SH-SY5Y (cell line): ENCODE data around the gene GPR17.

Source experiments
- GATA2 ChIP-seq: IDR thresholded peaks from 2 replicates; pipeline ENCODE4 v1.6.1; 2011; ENCODE audit warnings: mild to moderate bottlenecking, low read depth, low read length
- GATA3 ChIP-seq: IDR thresholded peaks from 2 replicates; pipeline ENCODE4 v1.6.1; 2011; ENCODE audit warnings: low read depth, mild to moderate bottlenecking, low read length, moderate library complexity

DNA sequence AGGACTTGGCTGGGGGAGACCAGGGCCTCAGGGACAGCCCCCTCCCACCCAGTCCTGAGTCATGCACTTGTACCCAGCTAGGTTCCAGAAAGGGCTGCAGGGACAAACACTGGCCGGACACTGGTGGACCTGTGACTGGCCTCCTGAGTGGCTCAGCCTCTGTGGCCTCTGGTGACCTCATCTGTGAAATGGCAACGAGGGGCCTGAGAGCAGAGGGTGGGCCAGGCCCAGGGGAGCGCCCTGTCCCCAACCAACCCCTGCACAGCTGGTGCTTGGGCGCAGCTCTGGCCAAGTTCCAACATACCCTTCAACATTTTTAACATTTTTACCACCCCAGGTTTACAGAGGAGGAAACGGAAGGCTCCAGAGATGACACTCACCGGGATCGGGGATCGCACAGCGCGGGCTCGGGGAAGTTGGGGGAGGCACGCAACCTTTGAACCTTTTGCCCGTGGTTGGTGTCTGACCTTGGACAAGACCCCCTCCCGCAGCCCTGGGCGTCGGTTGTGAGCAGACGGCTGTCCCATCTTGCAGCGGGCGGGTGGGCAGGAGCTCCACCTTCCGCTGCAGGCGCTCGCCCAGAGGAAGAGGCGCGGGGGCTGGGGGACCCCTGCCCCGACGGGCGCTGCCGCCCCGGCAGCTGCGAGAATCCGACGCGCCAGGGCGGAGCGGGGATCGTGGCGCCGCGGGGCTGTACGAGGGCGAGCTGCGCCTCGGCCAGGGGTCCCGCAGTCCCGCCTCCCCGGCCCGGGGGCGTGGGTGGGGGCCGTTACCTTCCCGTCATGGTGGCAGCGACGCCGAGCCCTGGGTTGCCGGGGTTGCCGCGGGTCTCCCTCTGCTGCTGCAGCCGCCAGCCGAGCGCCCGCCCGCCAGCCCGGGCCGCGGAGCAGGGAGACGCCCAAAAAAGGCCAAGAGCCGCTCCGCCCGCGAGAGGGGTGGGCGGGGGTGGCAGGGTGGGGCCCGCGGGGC is 28.6 kb downstream of the GPR17 start:
- TF ChIP-seq GATA2: no peak
- TF ChIP-seq GATA3: no peak
